Kidney (tissue), 22 donors: ENCODE data around the gene WDFY3. TPM values are rescaled to one million over a fixed set of nuclear protein-coding genes. Genes with fewer than 3 reads are reported as not detected.

Experiments
- DNase-seq, 5 donors: peaks; one replicate each; pipeline ENCODE4 v3.0.0-alpha.2; 2013 to 2020
- FAIRE-seq: peaks from 2 replicates; lab custom pipeline; 2012; peaks lifted over from hg19 to GRCh38; lab: Jason Lieb, UNC
- H3K27ac ChIP-seq, 2 donors: one replicate each; pipeline ENCODE4 v1.7.0; 2013; ENCODE audit warnings: low read depth in 2 of 2, low read length in 2 of 2, inconsistent platforms in 1 of 2
- H3K27me3 ChIP-seq: one replicate; pipeline ENCODE4 v1.7.1; 2013; ENCODE audit warnings: low read length, inconsistent platforms; ENCODE audit not compliant: control insufficient read depth, insufficient read depth
- H3K36me3 ChIP-seq, 3 donors: one replicate each; pipeline versions ENCODE4 v1.7.0 to v1.7.1; 2013; ENCODE audit warnings: low read length in 3 of 3, control low read depth in 1 of 3, inconsistent platforms in 1 of 3; ENCODE audit not compliant: insufficient read depth in 3 of 3, control insufficient read depth in 2 of 3
- H3K4me1 ChIP-seq, 3 donors: one replicate each; pipeline versions ENCODE4 v1.7.0 to v1.7.1; 2013; ENCODE audit warnings: low read length in 3 of 3, inconsistent platforms in 1 of 3, low read depth in 1 of 3; ENCODE audit not compliant: control insufficient read depth in 2 of 3, insufficient read depth in 2 of 3
- H3K4me3 ChIP-seq, 3 donors: one replicate each; pipeline versions ENCODE4 v1.7.0 to v1.8.1; 2013; ENCODE audit warnings: low read length in 3 of 3, control low read depth in 1 of 3, inconsistent platforms in 1 of 3
- H3K9ac ChIP-seq, 3 donors: one replicate each; pipeline versions ENCODE4 v1.7.0 to v1.7.1; 2013; ENCODE audit warnings: low read length in 3 of 3, control low read depth in 1 of 3, inconsistent platforms in 1 of 3
- H3K9me3 ChIP-seq, 3 donors: one replicate each; pipeline versions ENCODE4 v1.7.0 to v1.7.1; 2013; ENCODE audit warnings: low read length in 3 of 3, control low read depth in 1 of 3, inconsistent platforms in 1 of 3; ENCODE audit not compliant: control insufficient read depth in 2 of 3, insufficient read depth in 1 of 3
- CTCF ChIP-seq: IDR thresholded peaks from 3 replicates; pipeline ENCODE4 v1.5.1; 2012; ENCODE audit warnings: mild to moderate bottlenecking, moderate library complexity, borderline replicate concordance; ENCODE audit not compliant: insufficient read depth; ENCODE audit errors: extremely low read depth
- intact Hi-C: fragments of 100-400 bp; cut with DNase I; formaldehyde crosslinking; loops from one replicate; pipeline ENCODE4 v1.11.1; 2022
- long read RNA-seq, 10 donors: library from polyadenylated mRNA in 1 of 10; unstranded in 1 of 10; transcript quantifications; one replicate each; pipeline ENCODE4 v2.0.0 and lab custom pipeline, GENCODE V29; 2021 to 2026
- polyA plus RNA-seq: library from polyadenylated mRNA; stranded (reverse); fragments of 350-450 nt; fragmentation: Illumina TruSeq; extraction: RNeasy Lipid Tissue Mini Kit (QIAGEN cat#74804); gene quantifications from one replicate; pipeline ENCODE4 v1.2.3, GENCODE V29; 2014; ENCODE audit warnings: low read depth, low replicate concordance; ENCODE audit not compliant: insufficient read depth
- total RNA-seq: library from RNA; stranded (reverse); fragmentation: NEBNext Ultra II Directional; extraction: Animal tissue kit (Norgen Biotek cat#: 25700); gene quantifications from one replicate; pipeline ENCODE4 v1.2.1, GENCODE V29; 2021
- donor health status: control.
- donor health status: control.
- donor health status: control.
- donor health status: control.
- donor health status: control.
- donor health status: DM: yes; HTN: yes; CAD: no.
- donor health status: Normal renal cell carcinoma (clear cell type).

WDFY3 gene
- total RNA-seq (151 TPM), polyA plus RNA-seq (9.4 TPM)
- long read RNA-seq, donor 1, partial matches to known transcripts, result 0 of 1 reads
- long read RNA-seq, donor 1, other reads (novel, unspliced or antisense), result 0 of 1 reads
- long read RNA-seq, donor 2, result 0 reads
- long read RNA-seq, donor 3, partial matches to known transcripts, result 5 of 7 reads
- long read RNA-seq, donor 3, other reads (novel, unspliced or antisense), result 0 of 7 reads
- long read RNA-seq, donor 4, partial matches to known transcripts, result 10 of 10 reads
- long read RNA-seq, donor 4, other reads (novel, unspliced or antisense), result 0 of 10 reads
- long read RNA-seq, donor 5, result 0 reads
- long read RNA-seq, donor 6, result 0 reads
- long read RNA-seq, donor 7, partial matches to known transcripts, result 13 of 26 reads
- long read RNA-seq, donor 7, other reads (novel, unspliced or antisense), result 13 of 26 reads
- long read RNA-seq, donor 8, partial matches to known transcripts, result 0 of 2 reads
- long read RNA-seq, donor 8, other reads (novel, unspliced or antisense), result 0 of 2 reads
- long read RNA-seq, donor 9, result 0 reads
- long read RNA-seq, donor 10, partial matches to known transcripts, result 15 of 17 reads
- long read RNA-seq, donor 10, other reads (novel, unspliced or antisense), result 0 of 17 reads

- intact Hi-C loops, result no loop called here
- Histone ChIP-seq H3K4me3 (peak within 1 kb of the TSS; percentile 94 to 99 (median 97)), H3K36me3 (no peaks in the 10 kb centered on the region), H3K27me3 (no peaks in the 10 kb centered on the region), H3K4me1 (peaks cover 0 to 2% (median 0%) of the 10 kb centered on the region in 3 donors), H3K9me3 (no peaks in the 10 kb centered on the region), H3K27ac (peak within 1 kb of the TSS; percentile 95 to 96), H3K9ac (peak within 1 kb of the TSS; percentile 70 to 98 (median 81))
- DNase-seq (peak; percentile 90 to 96 (median 94)), FAIRE-seq (no peak)
- no peak for TF ChIP-seq CTCF
Measured at GRCh38 chr4:84966382-84967242, at the start of gene WDFY3. Gene WDFY3, minus strand, starts transcription at chr4:84966690. Its CDS starts 106,099 bp downstream, at chr4:84860591.

- no peaks in the 10 kb centered on the region for H3K4me1 ChIP-seq
- no peak overlapping the region for H3K9ac ChIP-seq
- FAIRE-seq (no peak), DNase-seq (no peak)
- H3K27ac ChIP-seq, result no peak overlapping the region
- peaks cover 0 to 2% (median 0%) of the 10 kb centered on the region in 3 donors for H3K36me3 ChIP-seq
- intact Hi-C loops, result no loop called here
- no peaks in the 10 kb centered on the region for H3K27me3 ChIP-seq
- TF ChIP-seq CTCF, result no peak
- H3K9me3 ChIP-seq, result no peaks in the 10 kb centered on the region
- no peak overlapping the region for H3K4me3 ChIP-seq
Measured at GRCh38 chr4:85005865-85006377, 39.4 kb upstream of the WDFY3 start.

GRCh38 chr4:85000343-85000742 lies 33.9 kb upstream of the WDFY3 start:
- TF ChIP-seq CTCF, result no peak
- DNase-seq, result peak in 1 of 5 donors; percentile 1
- no peaks in the 10 kb centered on the region for H3K27me3 ChIP-seq
- no peak overlapping the region for H3K27ac ChIP-seq
- intact Hi-C loops, result no loop called here
- H3K4me1 ChIP-seq, result no peaks in the 10 kb centered on the region
- H3K36me3 ChIP-seq, result no peaks in the 10 kb centered on the region
- no peak overlapping the region for H3K4me3 ChIP-seq
- H3K9ac ChIP-seq, result no peak overlapping the region
- FAIRE-seq, result no peak
- no peaks in the 10 kb centered on the region for H3K9me3 ChIP-seq
